H1 (cell line): ENCODE results near the gene ZSWIM6. TPM values are rescaled to one million over a fixed set of nuclear protein-coding genes. Genes with fewer than 3 reads are reported as not detected.

Experiments used
- CTCF ChIA-PET: fragments of 300-600 bp; sonication (Branson Sonifier 250); formaldehyde crosslinking; loops from one replicate; lab custom pipeline; 2021; ENCODE audit not compliant: partially characterized antibody; lab: Charles Lee
- POLR2A ChIA-PET: fragments of 300-600 bp; sonication (Branson Sonifier 250); formaldehyde crosslinking; loops from one replicate; lab custom pipeline; 2021; ENCODE audit warnings: inconsistent platforms; ENCODE audit not compliant: partially characterized antibody; lab: Charles Lee
- DNase-seq, 2 experiments: peaks; one replicate each; pipeline versions ENCODE4 v3.0.0 to v3.0.0-alpha.2; 2010 to 2022; ENCODE audit warnings: low spot score in 2 of 2, low read depth in 1 of 2, mixed read lengths in 1 of 2
- FAIRE-seq: peaks from 2 replicates; lab custom pipeline; 2011; peaks lifted over from hg19 to GRCh38; lab: Jason Lieb, UNC
- H2AFZ ChIP-seq: 2 replicates; pipeline ENCODE4 v1.8.1; 2012; ENCODE audit warnings: low read length, inconsistent platforms
- H2AK5ac ChIP-seq: 2 replicates; pipeline ENCODE4 v1.6.1; 2013; ENCODE audit warnings: low read depth, low read length
- H2BK120ac ChIP-seq: replicated peaks from 2 replicates; pipeline ENCODE3; 2013; ENCODE audit warnings: low read depth, low read length, inconsistent platforms
- H2BK12ac ChIP-seq: 2 replicates; pipeline ENCODE4 v1.6.1; 2013; ENCODE audit warnings: low read depth, low read length
- H2BK15ac ChIP-seq: 2 replicates; pipeline ENCODE4 v1.6.1; 2013; ENCODE audit warnings: low read length
- H2BK20ac ChIP-seq: 2 replicates; pipeline ENCODE4 v1.6.1; 2013; ENCODE audit warnings: low read length
- H2BK5ac ChIP-seq: 2 replicates; pipeline ENCODE4 v1.6.1; 2013; ENCODE audit warnings: low read depth, low read length
- H3K14ac ChIP-seq: 2 replicates; pipeline ENCODE4 v1.6.1; 2013; ENCODE audit warnings: inconsistent platforms; ENCODE audit not compliant: insufficient read length
- H3K18ac ChIP-seq: 2 replicates; pipeline ENCODE4 v1.6.1; 2013; ENCODE audit warnings: low read length; ENCODE audit errors: extremely low read depth
- H3K23ac ChIP-seq: 2 replicates; pipeline ENCODE4 v1.6.1; 2013; ENCODE audit warnings: inconsistent platforms; ENCODE audit not compliant: insufficient read length
- H3K23me2 ChIP-seq: 2 replicates; pipeline ENCODE4 v1.6.1; 2013; ENCODE audit warnings: low read depth, low read length
- H3K27ac ChIP-seq: 2 replicates; pipeline ENCODE4 v1.6.1; 2011; ENCODE audit warnings: low read depth, low read length, inconsistent platforms
- H3K27me3 ChIP-seq, 4 experiments: replicated peaks in 1 of 4; 1 replicate in 1 of 4; 2 replicates in 3 of 4; pipeline versions ENCODE4 v1.6.1 to v1.8.1; 2011 to 2013; ENCODE audit warnings: low read length in 3 of 4, mild to moderate bottlenecking in 3 of 4, inconsistent platforms in 2 of 4, mixed read lengths in 2 of 4, moderate library complexity in 1 of 4; ENCODE audit not compliant: control insufficient read depth in 3 of 4, insufficient read depth in 3 of 4; ENCODE audit errors: extremely low read depth in 1 of 4
- H3K36me3 ChIP-seq, 4 experiments: 2 replicates each; pipeline versions ENCODE4 v1.6.1 to v1.8.1; 2011 to 2013; ENCODE audit warnings: mild to moderate bottlenecking in 4 of 4, low read length in 3 of 4, moderate library complexity in 2 of 4, control low read depth in 1 of 4, inconsistent platforms in 1 of 4; ENCODE audit not compliant: insufficient read depth in 4 of 4, control insufficient read depth in 2 of 4
- H3K4ac ChIP-seq: replicated peaks from 2 replicates; pipeline ENCODE3; 2013; ENCODE audit warnings: low read length, low read depth, mixed read lengths, inconsistent platforms; ENCODE audit not compliant: insufficient read length
- H3K4me1 ChIP-seq, 4 experiments: replicated peaks in 1 of 4; 1 replicate in 1 of 4; 2 replicates in 3 of 4; pipeline versions ENCODE4 v1.6.1 to v1.8.1; 2011 to 2013; ENCODE audit warnings: low read length in 3 of 4, inconsistent platforms in 2 of 4, mixed read lengths in 1 of 4; ENCODE audit not compliant: insufficient read depth in 4 of 4, control insufficient read depth in 3 of 4
- H3K4me2 ChIP-seq, 2 experiments: 2 replicates each; pipeline versions ENCODE4 v1.6.1 to v1.8.1; 2011 to 2013; ENCODE audit warnings: low read depth in 2 of 2, low read length in 2 of 2, control low read depth in 1 of 2, inconsistent platforms in 1 of 2, mild to moderate bottlenecking in 1 of 2; ENCODE audit not compliant: insufficient read depth in 1 of 2
- H3K4me3 ChIP-seq, 4 experiments: fragments of 200-600, 300-600 bp in 1 of 4; sonication (generic), shearing (Covaris generic), sonication (Bioruptor Twin) in 1 of 4; 2 replicates each; pipeline versions ENCODE4 v1.5.1 to v1.8.1; 2011 to 2016; ENCODE audit warnings: low read length in 4 of 4, low read depth in 3 of 4, control low read depth in 2 of 4, inconsistent platforms in 2 of 4, mild to moderate bottlenecking in 2 of 4, mixed read lengths in 1 of 4, moderate library complexity in 1 of 4; ENCODE audit not compliant: insufficient read depth in 2 of 4; ENCODE audit errors: extremely low read depth in 1 of 4
- H3K56ac ChIP-seq: replicated peaks from 2 replicates; pipeline ENCODE3; 2013; ENCODE audit warnings: low read depth, mild to moderate bottlenecking, mixed read lengths, low read length, inconsistent platforms; ENCODE audit not compliant: insufficient read length
- H3K79me1 ChIP-seq: 2 replicates; pipeline ENCODE4 v1.6.1; 2013; ENCODE audit warnings: low read depth, low read length, control low read depth
- H3K79me2 ChIP-seq, 2 experiments: 2 replicates each; pipeline versions ENCODE4 v1.6.1 to v1.8.1; 2012 to 2013; ENCODE audit warnings: low read length in 2 of 2, mild to moderate bottlenecking in 2 of 2, inconsistent platforms in 1 of 2; ENCODE audit not compliant: insufficient read depth in 2 of 2, control insufficient read depth in 1 of 2
- H3K9ac ChIP-seq, 4 experiments: replicated peaks in 1 of 4; 1 replicate in 1 of 4; 2 replicates in 3 of 4; pipeline versions ENCODE4 v1.6.1 to v1.8.1; 2011 to 2013; ENCODE audit warnings: low read depth in 3 of 4, low read length in 3 of 4, control low read depth in 2 of 4, mild to moderate bottlenecking in 2 of 4, moderate library complexity in 2 of 4, inconsistent platforms in 1 of 4; ENCODE audit errors: extremely low read depth in 1 of 4
- H3K9me3 ChIP-seq, 2 experiments: 2 replicates each; pipeline versions ENCODE4 v1.6.1 to v1.8.1; 2012 to 2013; ENCODE audit warnings: mild to moderate bottlenecking in 2 of 2, moderate library complexity in 2 of 2, control low read depth in 1 of 2, inconsistent platforms in 1 of 2, low read depth in 1 of 2, low read length in 1 of 2, mixed read lengths in 1 of 2; ENCODE audit not compliant: insufficient read depth in 2 of 2
- H4K20me1 ChIP-seq, 2 experiments: replicated peaks in 1 of 2; 2 replicates each; pipeline versions ENCODE3 to v1.8.1; 2011 to 2013; ENCODE audit warnings: inconsistent platforms in 2 of 2, low read length in 2 of 2, mild to moderate bottlenecking in 1 of 2; ENCODE audit not compliant: insufficient read depth in 2 of 2, control insufficient read depth in 1 of 2
- H4K5ac ChIP-seq: 2 replicates; pipeline ENCODE4 v1.6.1; 2013; ENCODE audit warnings: low read length, low read depth, mixed read lengths, inconsistent platforms; ENCODE audit not compliant: insufficient read length
- H4K8ac ChIP-seq: 2 replicates; pipeline ENCODE4 v1.8.0; 2013; ENCODE audit warnings: mild to moderate bottlenecking, moderate library complexity, low read length, inconsistent platforms; ENCODE audit not compliant: insufficient read depth; ENCODE audit errors: extremely low read depth
- H4K91ac ChIP-seq: replicated peaks from 2 replicates; pipeline ENCODE3; 2013; ENCODE audit warnings: low read length, mixed read lengths, inconsistent platforms; ENCODE audit not compliant: insufficient read length
- CHD2 ChIP-seq: IDR thresholded peaks from 2 replicates; pipeline ENCODE4 v1.6.1; 2012; ENCODE audit warnings: low read length, improper control_type of control experiment
- CTBP2 ChIP-seq: IDR thresholded peaks from 2 replicates; pipeline ENCODE4 v1.7.0; 2011; ENCODE audit warnings: borderline replicate concordance, mild to moderate bottlenecking, moderate library complexity, mixed read lengths, low read length; ENCODE audit not compliant: insufficient read depth, insufficient read length
- MAX ChIP-seq: IDR thresholded peaks from 2 replicates; pipeline ENCODE4 v1.6.1; 2012; ENCODE audit warnings: inconsistent platforms
- RXRA ChIP-seq: IDR thresholded peaks from 2 replicates; pipeline ENCODE4 v1.6.1; 2011; ENCODE audit warnings: low read depth, mild to moderate bottlenecking, low read length, moderate library complexity; ENCODE audit not compliant: insufficient read depth
- TAF1 ChIP-seq: IDR thresholded peaks from 2 replicates; pipeline ENCODE4 v1.6.1; 2011; ENCODE audit warnings: mild to moderate bottlenecking, low read depth, low read length
- TEAD4 ChIP-seq: IDR thresholded peaks from 2 replicates; pipeline ENCODE4 v1.6.1; 2012; ENCODE audit warnings: low read depth, low read length, inconsistent platforms, mixed read lengths
- WGBS, 2 experiments: shearing (Covaris generic) in 1 of 2; methylation state at CpG; one replicate each; pipeline versions ENCODE4 v1.1.6 to v1.1.7; 2013 to 2015; ENCODE audit warnings: low lambda C conversion rate in 2 of 2, mixed read lengths in 2 of 2, inconsistent platforms in 1 of 2, low coverage in 1 of 2, missing lambda C conversion rate in 1 of 2; ENCODE audit not compliant: insufficient replicate concordance in 2 of 2, insufficient coverage in 1 of 2, insufficient read length in 1 of 2; ENCODE audit errors: extremely low coverage in 1 of 2, missing lambda C conversion rate in 1 of 2; 5-methylcytosine and 5-hydroxymethylcytosine counted together
- polyA plus RNA-seq, 7 experiments: library from polyadenylated mRNA; depleted of rRNA in 3 of 7; stranded (reverse) in 5 of 7; unstranded in 2 of 7; fragments of >200 nt in 5 of 7; fragments of 200-250 nt in 2 of 7; gene quantifications; 1 replicate in 5 of 7; 2 replicates in 1 of 7; 4 replicates in 1 of 7; pipeline versions ENCODE4 v1.2.1 to v1.2.3, GENCODE V29; 2011 to 2013; ENCODE audit warnings: missing spikeins in 2 of 7, mixed read lengths in 2 of 7
- total RNA-seq: library from RNA; stranded (reverse); fragmentation: NEBNext Ultra II Directional; extraction: Animal tissue kit (Norgen Biotek cat#: 25700); gene quantifications from 2 replicates; pipeline ENCODE4 v1.2.1, GENCODE V29; 2021

ZSWIM6 gene
- total and polyA plus RNA-seq, 2 of the 8 experiments (the other 6 are each of a cell fraction or from before 2014, with no cell fraction given) = 7.9 to 12.4 TPM

DNA sequence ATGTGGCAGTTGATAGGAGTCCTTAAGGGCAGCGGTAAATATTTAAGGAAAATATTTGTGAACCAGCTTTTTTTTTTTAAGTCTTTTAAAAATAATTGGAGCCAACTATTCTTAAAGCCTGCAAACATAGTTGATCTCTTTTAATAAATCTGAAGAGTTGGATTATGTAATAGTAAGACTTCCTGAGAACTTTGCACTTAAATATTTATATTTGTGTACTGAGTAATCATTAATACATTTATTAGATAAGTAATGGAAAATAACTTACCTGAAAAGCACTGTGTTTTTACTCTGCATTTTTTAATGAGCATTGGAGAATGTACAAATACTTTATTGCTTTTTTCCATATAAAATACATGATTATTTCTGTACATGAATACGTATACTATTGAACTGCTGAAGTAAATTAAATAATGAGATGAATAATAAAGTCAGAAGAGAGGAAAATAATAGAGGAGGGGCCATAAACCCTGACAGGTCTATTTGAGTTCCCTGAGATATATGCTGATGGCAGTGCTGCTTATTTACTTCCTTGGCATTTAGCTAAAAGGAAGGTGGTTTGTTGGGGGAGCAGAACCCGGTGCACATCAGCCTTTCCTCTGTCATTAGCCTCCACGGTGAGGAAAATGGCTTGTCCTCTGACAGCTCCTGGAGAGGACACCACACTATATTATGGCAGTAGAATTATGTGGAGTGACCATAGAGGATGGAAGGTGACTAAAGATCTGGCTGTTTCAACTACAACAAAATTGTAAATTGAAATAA lies 148.0 kb downstream of the ZSWIM6 start:
- TF ChIP-seq TAF1 (no peak), CHD2 (no peak), RXRA (no peak), TEAD4 (no peak), MAX (no peak), CTBP2 (no peak)
- Histone ChIP-seq H2BK5ac (no peak overlapping the region), H2BK120ac (no peak overlapping the region), H3K23ac (no peak overlapping the region), H3K4ac (no peak overlapping the region), H2AFZ (no peak overlapping the region), H4K20me1 (no peaks in the 10 kb centered on the region), H3K4me3 (no peak overlapping the region), H3K18ac (no peak overlapping the region), H3K27ac (no peak overlapping the region), H3K36me3 (no peaks in the 10 kb centered on the region), H3K14ac (no peak overlapping the region), H3K23me2 (no peaks in the 10 kb centered on the region), H4K91ac (no peak overlapping the region), H3K79me1 (no peaks in the 10 kb centered on the region), H3K9me3 (no peaks in the 10 kb centered on the region), H3K4me1 (peaks cover 0 to 4% (median 0%) of the 10 kb centered on the region in 4 experiments; a peak in 2 of 7 replicates), H4K8ac (no peak overlapping the region), H3K56ac (no peak overlapping the region), H2AK5ac (no peak overlapping the region), H2BK12ac (no peak overlapping the region), H3K9ac (no peak overlapping the region), H4K5ac (no peak overlapping the region), H3K79me2 (no peaks in the 10 kb centered on the region), H2BK20ac (no peak overlapping the region), H3K4me2 (no peak overlapping the region), H3K27me3 (no peaks in the 10 kb centered on the region), H2BK15ac (no peak overlapping the region)
- ChIA-PET POLR2A (no interaction called here), CTCF (interaction anchor here (1.1 kb wide), 1 partner anchor 12 kb away, joined by 5 read pairs; no protein-coding TSS in a partner anchor)
- WGBS, 2 experiments = 97% methylated on average over 4 of the region's 4 CpGs; no CpG with 5 or more reads in 1 of the 2 experiments
- DNase-seq (no peak), FAIRE-seq (no peak)
